Activated CD4-positive, alpha-beta memory T cell treated with anti-CD3 and anti-CD28 coated beads for 36 hours (primary cell): ENCODE data around the gene IFI27L2. TPM values are rescaled to one million over a fixed set of nuclear protein-coding genes. Genes with fewer than 3 reads are reported as not detected.
A peak's percentile ranks its signal among the peaks of the same experiment; 100 is the strongest.

ENCODE experiments used
- CTCF ChIA-PET: fragments of 350-600 bp; sonication (Branson Sonifier 250); formaldehyde crosslinking; loops from one replicate; lab custom pipeline; 2021; ENCODE audit warnings: antibody characterized with exemption, inconsistent platforms; lab: Charles Lee
- POLR2A ChIA-PET: fragments of 350-600 bp; sonication (Branson Sonifier 250); formaldehyde crosslinking; loops from one replicate; lab custom pipeline; 2021; ENCODE audit warnings: antibody characterized with exemption; lab: Charles Lee
- DNase-seq: peaks from one replicate; pipeline ENCODE4 v3.0.0-alpha.2; 2020
- H3K27ac Mint-ChIP-seq: one replicate; pipeline ENCODE4 v1.8.0; 2021; ENCODE audit warnings: mixed read lengths
- H3K27me3 Mint-ChIP-seq: one replicate; pipeline ENCODE4 v1.8.0; 2021; ENCODE audit warnings: mixed read lengths
- H3K36me3 Mint-ChIP-seq: one replicate; pipeline ENCODE4 v1.8.0; 2021; ENCODE audit warnings: mixed read lengths
- H3K4me1 Mint-ChIP-seq: one replicate; pipeline ENCODE4 v1.8.0; 2021; ENCODE audit warnings: low read depth, mixed read lengths
- H3K4me3 Mint-ChIP-seq: one replicate; pipeline ENCODE4 v1.8.0; 2021; ENCODE audit warnings: mild to moderate bottlenecking, mixed read lengths
- H3K9me3 Mint-ChIP-seq: one replicate; pipeline ENCODE4 v1.8.0; 2021; ENCODE audit warnings: mixed read lengths
- intact Hi-C: fragments of 100-400 bp; cut with micrococcal nuclease; formaldehyde crosslinking; loops from one replicate; pipeline ENCODE4 v1.15.1; 2023
- total RNA-seq, 2 experiments: library from RNA; stranded (reverse); gene quantifications; one replicate each; pipeline ENCODE4 v1.2.3, GENCODE V29; 2021

IFI27L2 gene
- total RNA-seq, 2 experiments from 2014 or later = 69.3 to 74.4 TPM

DNA sequence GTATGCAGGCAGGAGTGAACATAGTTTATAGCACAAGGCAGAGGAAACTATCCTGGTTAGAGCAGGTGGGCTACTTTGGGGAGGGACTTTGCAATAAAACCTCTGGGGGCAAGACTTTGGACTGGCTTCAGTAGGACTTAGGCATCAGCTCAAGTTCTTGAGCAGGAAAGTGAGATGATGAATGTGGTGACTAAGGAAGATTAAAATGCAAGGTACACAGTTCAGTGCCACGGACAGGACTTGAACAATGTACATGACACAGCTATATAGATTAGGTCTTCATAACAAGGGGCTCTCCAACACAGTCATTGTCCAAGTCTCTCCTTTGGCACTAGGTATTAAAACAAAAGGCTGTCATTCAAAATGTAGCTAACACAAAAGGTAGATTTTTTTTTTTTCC is 23.3 kb upstream of the IFI27L2 start:
- no peak overlapping the region for H3K4me3 Mint-ChIP-seq
- intact Hi-C loops = no loop called here
- ChIA-PET POLR2A (interaction anchor here (0.7 kb wide), 1 partner anchor 11 kb away, joined by 4 read pairs; no protein-coding TSS in a partner anchor), CTCF (interaction anchor here (1.1 to 1.6 kb wide), 2 partner anchors 16 to 21 kb away, joined by 6 to 7 read pairs; no protein-coding TSS in a partner anchor)
- H3K36me3 Mint-ChIP-seq = no peaks in the 10 kb centered on the region
- H3K27me3 Mint-ChIP-seq = no peaks in the 10 kb centered on the region
- H3K27ac Mint-ChIP-seq = no peak overlapping the region
- peaks cover 16% of the 10 kb centered on the region for H3K4me1 Mint-ChIP-seq
- DNase-seq = no peak
- no peaks in the 10 kb centered on the region for H3K9me3 Mint-ChIP-seq

DNA sequence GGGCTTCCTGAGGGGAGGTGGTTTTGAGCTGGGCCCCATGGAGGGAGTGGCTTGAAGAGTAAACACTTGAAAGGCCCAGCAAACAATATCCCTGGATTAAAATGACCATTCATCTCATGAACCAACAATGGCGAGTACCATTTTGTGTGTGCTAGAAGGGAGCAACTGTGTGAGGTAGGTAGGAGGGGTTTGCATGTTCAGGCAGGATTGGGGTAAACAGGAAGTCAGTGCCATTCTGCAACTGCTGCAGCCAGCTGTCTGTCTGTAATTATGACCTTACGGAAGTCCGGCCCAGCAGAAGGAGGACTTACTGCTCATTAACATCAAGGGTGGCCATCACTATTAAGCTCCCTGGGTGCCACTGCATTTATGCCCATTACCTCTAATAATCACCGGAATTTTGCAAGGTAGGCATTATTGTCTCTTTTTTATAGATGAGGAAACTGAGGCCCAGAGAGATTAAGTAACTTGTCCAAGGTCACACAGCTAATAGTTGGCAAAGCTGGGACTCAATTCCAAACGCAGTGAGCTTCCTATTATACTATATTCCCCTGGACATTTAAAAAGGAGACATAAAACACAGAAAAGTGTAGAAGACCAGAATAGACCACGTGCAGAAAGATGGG is 16.6 kb upstream of the IFI27L2 start:
- H3K4me3 Mint-ChIP-seq = no peak overlapping the region
- POLR2A ChIA-PET = no interaction called here

GRCh38 chr14:94144765-94145164 is 15.4 kb upstream of the IFI27L2 start:
- intact Hi-C loops = no loop called here
- H3K27me3 Mint-ChIP-seq = no peaks in the 10 kb centered on the region
- no peaks in the 10 kb centered on the region for H3K9me3 Mint-ChIP-seq
- no peak overlapping the region for H3K4me3 Mint-ChIP-seq
- H3K27ac Mint-ChIP-seq = no peak overlapping the region
- ChIA-PET POLR2A (no interaction called here), CTCF (interaction anchor here (2.8 to 10.4 kb wide), 2 partner anchors 8 to 108 kb away, joined by 20 to 187 read pairs; no protein-coding TSS in a partner anchor)
- DNase-seq = no peak
- no peaks in the 10 kb centered on the region for H3K36me3 Mint-ChIP-seq
- H3K4me1 Mint-ChIP-seq = peaks cover 18% of the 10 kb centered on the region

More for the DNA sequence above, 16.6 kb upstream of the IFI27L2 start:
- Mint-ChIP-seq H3K9me3 (no peaks in the 10 kb centered on the region), H3K27ac (no peak overlapping the region), H3K36me3 (no peaks in the 10 kb centered on the region), H3K4me1 (peaks cover 18% of the 10 kb centered on the region), H3K27me3 (no peaks in the 10 kb centered on the region)
- DNase-seq = no peak
- CTCF ChIA-PET = interaction anchor here (0.9 to 2.8 kb wide), 2 partner anchors 10 to 14 kb away, joined by 3 to 20 read pairs; no protein-coding TSS in a partner anchor
- intact Hi-C loops = no loop called here

- H3K27me3 Mint-ChIP-seq = no peaks in the 10 kb centered on the region
- no peaks in the 10 kb centered on the region for H3K36me3 Mint-ChIP-seq
- H3K27ac Mint-ChIP-seq = no peak overlapping the region
- no peak overlapping the region for H3K4me3 Mint-ChIP-seq
- CTCF ChIA-PET = interaction anchor here (3.5 to 10.4 kb wide), 2 partner anchors 12 to 107 kb away, joined by 32 to 187 read pairs; no protein-coding TSS in a partner anchor
- no peak for DNase-seq
- no peaks in the 10 kb centered on the region for H3K9me3 Mint-ChIP-seq
- peaks cover 18% of the 10 kb centered on the region for H3K4me1 Mint-ChIP-seq
- intact Hi-C loops = no loop called here
- POLR2A ChIA-PET = no interaction called here
Observed at GRCh38 chr14:94143711-94144110, 14.3 kb upstream of the IFI27L2 start.

DNA sequence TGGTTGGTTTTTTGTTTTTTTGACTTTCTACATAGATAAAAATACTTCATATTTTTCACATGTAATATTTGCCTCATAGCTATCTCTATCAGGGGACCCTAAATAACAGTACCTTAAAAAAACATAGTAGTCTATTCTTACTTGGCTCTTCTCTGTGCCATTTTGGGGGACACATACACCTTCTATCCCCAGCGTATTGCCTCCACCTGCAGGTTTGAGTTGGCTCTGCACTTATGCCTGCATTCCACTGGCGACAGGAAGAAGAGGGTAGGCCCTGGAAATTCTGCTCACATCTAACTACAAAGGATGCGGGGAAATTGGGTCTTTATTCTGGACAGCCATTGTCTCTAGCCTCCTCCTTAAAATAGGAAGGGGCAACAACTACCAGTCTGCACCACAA is 13.8 kb upstream of the IFI27L2 start:
- H3K36me3 Mint-ChIP-seq = no peaks in the 10 kb centered on the region
- DNase-seq = peak; percentile 31
- ChIA-PET POLR2A (no interaction called here), CTCF (interaction anchor here (0.9 to 10.4 kb wide), 5 partner anchors 11 to 343 kb away, joined by 3 to 187 read pairs (median 5); no protein-coding TSS in a partner anchor)
- H3K4me3 Mint-ChIP-seq = no peak overlapping the region
- no peaks in the 10 kb centered on the region for H3K27me3 Mint-ChIP-seq
- no peaks in the 10 kb centered on the region for H3K9me3 Mint-ChIP-seq
- no peak overlapping the region for H3K27ac Mint-ChIP-seq
- intact Hi-C loops = no loop called here
- peaks cover 18% of the 10 kb centered on the region for H3K4me1 Mint-ChIP-seq

DNA sequence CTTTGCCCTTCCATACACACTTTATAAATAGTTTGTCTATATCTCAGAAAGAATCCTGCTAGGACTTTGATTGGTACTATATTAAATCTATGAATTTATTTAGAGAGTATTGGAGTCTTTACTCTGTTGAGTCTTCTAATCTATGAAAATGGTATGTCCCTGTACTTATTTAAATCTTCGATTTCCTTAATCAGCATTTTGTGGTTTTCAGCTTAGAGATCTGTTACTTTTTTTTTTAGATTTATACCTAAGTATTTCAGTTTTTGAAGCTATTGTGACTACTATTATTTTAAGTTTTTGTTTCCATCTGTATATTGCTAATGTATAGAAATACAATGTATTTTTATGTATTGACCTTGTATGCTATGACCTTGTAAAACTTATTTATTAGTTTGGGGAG is 13.4 kb upstream of the IFI27L2 start:
- peaks cover 18% of the 10 kb centered on the region for H3K4me1 Mint-ChIP-seq
- intact Hi-C loops = no loop called here
- DNase-seq = no peak
- H3K9me3 Mint-ChIP-seq = no peaks in the 10 kb centered on the region
- ChIA-PET CTCF (interaction anchor here (0.9 to 10.4 kb wide), 6 partner anchors 11 to 343 kb away, joined by 3 to 187 read pairs (median 6); no protein-coding TSS in a partner anchor), POLR2A (no interaction called here)
- no peaks in the 10 kb centered on the region for H3K36me3 Mint-ChIP-seq
- H3K4me3 Mint-ChIP-seq = no peak overlapping the region
- H3K27me3 Mint-ChIP-seq = no peaks in the 10 kb centered on the region
- no peak overlapping the region for H3K27ac Mint-ChIP-seq

GRCh38 chr14:94142247-94142646 is 12.8 kb upstream of the IFI27L2 start:
- H3K4me3 Mint-ChIP-seq = no peak overlapping the region
- H3K9me3 Mint-ChIP-seq = no peaks in the 10 kb centered on the region
- POLR2A ChIA-PET = no interaction called here
- peaks cover 14% of the 10 kb centered on the region for H3K4me1 Mint-ChIP-seq
- no peaks in the 10 kb centered on the region for H3K27me3 Mint-ChIP-seq
- H3K27ac Mint-ChIP-seq = no peak overlapping the region
- intact Hi-C loops = no loop called here
- H3K36me3 Mint-ChIP-seq = no peaks in the 10 kb centered on the region
- DNase-seq = no peak
- CTCF ChIA-PET = interaction anchor here (0.9 to 10.4 kb wide), 6 partner anchors 10 to 344 kb away, joined by 3 to 187 read pairs (median 6); no protein-coding TSS in a partner anchor

DNA sequence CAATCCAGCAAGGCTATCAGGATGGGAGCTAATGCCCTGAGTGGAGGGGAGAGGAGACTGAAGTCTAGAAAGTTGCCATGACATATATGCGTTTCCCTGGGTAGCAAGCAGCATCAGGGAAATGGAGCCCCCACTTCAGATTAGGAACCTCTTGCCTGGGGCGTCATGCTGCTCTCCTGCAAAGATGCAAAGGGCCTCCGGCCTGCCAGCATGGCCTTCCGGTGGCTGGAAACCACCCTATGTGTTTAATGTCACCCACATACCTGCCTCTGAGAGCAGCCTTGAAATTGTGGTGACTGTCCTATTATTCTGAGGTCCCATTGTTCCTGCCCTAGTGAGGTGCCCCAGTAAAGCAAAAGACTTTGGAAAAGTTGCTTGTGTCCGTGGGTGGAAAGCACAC is 10.0 kb upstream of the IFI27L2 start:
- intact Hi-C loops = loop anchor here (10.0 kb wide), 1 partner anchor 165 kb away; no protein-coding TSS in a partner anchor
- no peaks in the 10 kb centered on the region for H3K36me3 Mint-ChIP-seq
- no peak for DNase-seq
- POLR2A ChIA-PET = no interaction called here
- no peak overlapping the region for H3K27ac Mint-ChIP-seq
- no peak overlapping the region for H3K4me3 Mint-ChIP-seq
- no peaks in the 10 kb centered on the region for H3K27me3 Mint-ChIP-seq
- H3K4me1 Mint-ChIP-seq = peaks cover 3% of the 10 kb centered on the region
- CTCF ChIA-PET = interaction anchor here (3.5 to 10.4 kb wide), 2 partner anchors 42 to 103 kb away, joined by 82 to 187 read pairs; no protein-coding TSS in a partner anchor
- peaks cover 10% of the 10 kb centered on the region for H3K9me3 Mint-ChIP-seq

DNA sequence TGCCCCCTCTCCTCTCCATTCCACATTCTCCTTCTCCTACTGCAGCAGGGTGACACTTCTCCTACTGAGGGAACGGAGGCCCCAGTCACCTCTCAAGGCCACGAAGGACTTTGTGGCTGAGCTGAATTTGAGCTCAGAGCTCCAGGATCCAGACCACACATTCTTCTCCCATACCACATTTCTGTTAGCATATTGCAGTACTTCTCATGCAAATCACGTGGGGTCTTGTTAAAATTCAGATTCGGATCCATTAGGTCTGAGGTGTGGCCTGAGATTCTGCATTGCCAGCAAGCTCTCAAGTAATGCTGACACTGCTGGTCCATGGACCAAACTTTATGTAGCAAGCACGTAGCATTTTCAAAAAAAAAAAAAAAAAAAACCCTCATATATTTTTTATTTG is 9.6 kb upstream of the IFI27L2 start:
- no peaks in the 10 kb centered on the region for H3K36me3 Mint-ChIP-seq
- H3K4me1 Mint-ChIP-seq = peaks cover 3% of the 10 kb centered on the region
- ChIA-PET POLR2A (no interaction called here), CTCF (interaction anchor here (3.3 to 10.4 kb wide), 3 partner anchors 42 to 347 kb away, joined by 24 to 187 read pairs (median 82); no protein-coding TSS in a partner anchor)
- no peak overlapping the region for H3K4me3 Mint-ChIP-seq
- H3K9me3 Mint-ChIP-seq = peaks cover 10% of the 10 kb centered on the region
- intact Hi-C loops = loop anchor here (10.0 kb wide), 1 partner anchor 166 kb away; no protein-coding TSS in a partner anchor
- DNase-seq = no peak
- no peaks in the 10 kb centered on the region for H3K27me3 Mint-ChIP-seq
- H3K27ac Mint-ChIP-seq = no peak overlapping the region

- no peak overlapping the region for H3K4me3 Mint-ChIP-seq
- POLR2A ChIA-PET = no interaction called here
- intact Hi-C loops = loop anchor here (10.0 kb wide), 1 partner anchor 167 kb away; no protein-coding TSS in a partner anchor
- DNase-seq = no peak
- H3K4me1 Mint-ChIP-seq = peaks cover 3% of the 10 kb centered on the region
- CTCF ChIA-PET = interaction anchor here (0.9 to 10.4 kb wide), 9 partner anchors 9 to 347 kb away, joined by 3 to 187 read pairs (median 24); partner anchors contain the start of gene IFI27L2
- no peak overlapping the region for H3K27ac Mint-ChIP-seq
- no peaks in the 10 kb centered on the region for H3K27me3 Mint-ChIP-seq
- H3K9me3 Mint-ChIP-seq = peaks cover 10% of the 10 kb centered on the region
- no peaks in the 10 kb centered on the region for H3K36me3 Mint-ChIP-seq
Observed at GRCh38 chr14:94138251-94138650, 8.8 kb upstream of the IFI27L2 start.

DNA sequence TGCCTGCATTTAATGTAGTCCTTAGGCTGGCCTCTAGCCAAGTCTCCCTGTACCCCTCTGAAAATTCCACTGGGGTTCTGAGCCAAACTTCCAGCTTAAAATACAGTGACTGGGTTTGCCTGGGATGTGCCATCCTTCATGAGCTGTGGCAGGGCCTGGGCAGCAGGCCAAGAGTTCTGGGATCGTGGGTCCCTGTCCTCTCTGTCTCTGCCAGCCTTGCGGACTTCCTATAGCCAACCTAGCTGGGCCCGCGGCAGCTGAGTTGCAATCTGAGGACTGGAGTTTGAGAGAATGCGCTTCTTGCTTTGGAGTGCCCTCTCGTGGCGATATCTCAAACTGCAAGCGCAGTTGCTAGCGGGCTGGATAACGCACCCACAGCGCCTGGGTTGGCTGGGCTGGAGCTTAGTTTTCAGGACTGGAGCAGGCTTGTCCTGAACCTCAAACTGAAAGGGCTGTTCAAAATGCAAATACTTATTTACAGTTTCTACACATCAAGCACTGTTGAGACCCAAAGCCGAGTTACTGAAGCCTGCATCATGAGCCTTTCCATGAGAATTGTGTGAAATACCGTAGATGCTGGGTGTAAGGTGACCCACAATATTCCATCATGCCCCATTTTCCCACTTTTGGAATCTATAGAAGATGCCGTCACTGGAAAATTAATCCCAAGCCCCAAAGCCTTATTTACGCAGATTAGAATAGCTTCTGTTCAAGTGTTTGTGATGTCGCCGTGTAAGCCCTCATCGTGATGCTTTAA is 7.3 kb upstream of the IFI27L2 start:
- ChIA-PET POLR2A (interaction anchor here (1.1 to 1.3 kb wide), 2 partner anchors 77 to 100 kb away, joined by 3 to 4 read pairs; no protein-coding TSS in a partner anchor), CTCF (interaction anchor here (0.6 to 10.4 kb wide), 67 partner anchors 8 to 469 kb away, joined by 3 to 187 read pairs (median 5); partner anchors contain the start of genes ASB2, DDX24, IFI27L1 and PPP4R4)
- no peak overlapping the region for H3K4me3 Mint-ChIP-seq
- peak; percentile 93 for DNase-seq
- peaks cover 3% of the 10 kb centered on the region for H3K4me1 Mint-ChIP-seq
- no peaks in the 10 kb centered on the region for H3K27me3 Mint-ChIP-seq
- H3K36me3 Mint-ChIP-seq = no peaks in the 10 kb centered on the region
- no peak overlapping the region for H3K27ac Mint-ChIP-seq
- intact Hi-C loops = loop anchor here (1.0 to 10.0 kb wide), 4 partner anchors 24 to 168 kb away; no protein-coding TSS in a partner anchor
- H3K9me3 Mint-ChIP-seq = peaks cover 10% of the 10 kb centered on the region
